Omental fat pad (tissue), 4 donors: ENCODE data around the gene DOCK2. TPM values are rescaled to one million over a fixed set of nuclear protein-coding genes. Genes with fewer than 3 reads are reported as not detected.

ENCODE experiments used
- ATAC-seq: fragments of 150-250 bp; one replicate; pipeline ENCODE4 v1.9.1; 2016; ENCODE audit warnings: mild to moderate bottlenecking, moderate library complexity; ENCODE audit not compliant: low FRiP score
- DNase-seq: peaks from one replicate; pipeline ENCODE4 v3.0.0-alpha.2; 2019; ENCODE audit warnings: low spot score
- CTCF ChIP-seq, 3 donors: fragments of 450-650 bp; IDR thresholded peaks; one replicate each; pipeline ENCODE4 v1.5.1; 2016 to 2017; ENCODE audit warnings: antibody characterized with exemption in 3 of 3, mild to moderate bottlenecking in 3 of 3, moderate library complexity in 2 of 3
- total RNA-seq, 4 donors: library from RNA; depleted of rRNA; stranded (reverse); fragments of >200 nt; gene quantifications; one replicate each; pipeline ENCODE4 v1.1.0, GENCODE V29; 2016

DOCK2 gene
- total RNA-seq, 4 donors from 2014 or later: 28.4 to 55.6 (median 41.3) TPM

DNA sequence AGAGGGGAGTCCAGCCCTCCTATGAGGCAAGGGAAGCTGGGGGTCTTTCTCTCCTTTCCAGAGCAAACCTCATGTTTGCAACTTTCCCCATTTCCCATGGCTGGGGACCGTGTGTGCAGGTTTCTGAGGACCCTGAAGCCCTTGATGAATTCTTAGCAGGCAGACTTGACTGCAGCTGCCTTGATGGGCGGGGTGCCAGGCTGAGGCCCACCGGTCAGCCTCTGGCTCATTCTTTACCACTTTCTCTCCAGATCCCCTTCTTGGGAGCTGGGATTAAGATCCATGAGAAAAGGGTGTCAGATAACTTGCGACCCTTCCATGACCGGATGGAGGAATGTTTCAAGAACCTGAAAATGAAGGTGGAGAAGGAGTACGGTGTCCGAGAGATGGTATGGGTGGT, 438.6 kb downstream of the DOCK2 start:
- ATAC-seq (no peak), DNase-seq (no peak)
- no peak for TF ChIP-seq CTCF (IDR thresholded peaks at IDR 0.05)

DNA sequence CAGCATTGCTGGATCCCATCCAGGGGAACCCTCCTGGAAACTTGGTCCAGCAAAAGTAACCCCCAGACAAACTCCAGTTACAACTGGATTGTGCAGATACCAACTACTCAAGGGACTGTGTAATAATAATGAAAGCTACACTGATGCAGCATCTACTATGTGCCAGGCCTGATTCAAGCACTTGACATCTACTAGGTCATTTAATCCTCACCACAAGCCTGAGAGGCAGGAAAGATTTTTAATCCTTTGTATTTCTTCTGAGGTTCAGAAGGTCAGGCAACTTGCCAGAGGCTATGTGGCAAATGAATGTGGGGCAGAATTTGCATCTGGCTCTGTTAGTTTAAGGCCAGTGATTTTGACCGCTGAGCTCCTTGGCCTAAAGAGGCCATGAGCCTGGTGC, 439.1 kb downstream of the DOCK2 start:
- TF ChIP-seq CTCF (IDR thresholded peaks at IDR 0.05): no peak
- no peak for ATAC-seq
- DNase-seq: no peak

- no peak for DNase-seq
- no peak for TF ChIP-seq CTCF (IDR thresholded peaks at IDR 0.05)
- ATAC-seq: no peak
These were observed 439.7 kb downstream of the DOCK2 start for GRCh38 chr5:170076739-170077138.

DNA sequence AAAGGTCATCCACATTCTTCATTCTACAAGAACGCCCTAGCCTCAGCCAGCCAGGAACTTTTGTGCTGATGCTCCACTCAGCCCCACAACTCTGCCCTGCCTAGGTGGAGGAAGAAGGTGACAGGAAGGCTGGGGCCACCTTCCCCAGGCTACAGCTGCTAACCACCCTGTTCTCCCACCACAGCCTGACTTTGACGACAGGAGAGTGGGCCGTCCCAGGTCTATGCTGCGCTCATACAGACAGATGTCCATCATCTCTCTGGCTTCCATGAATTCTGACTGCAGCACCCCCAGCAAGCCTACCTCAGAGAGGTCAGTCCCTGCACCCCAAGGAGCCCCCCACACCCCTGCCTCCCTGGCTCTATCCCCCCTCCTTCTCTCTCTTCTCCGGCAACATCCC, 440.5 kb downstream of the DOCK2 start:
- ATAC-seq: no peak
- DNase-seq: no peak
- TF ChIP-seq CTCF (IDR thresholded peaks at IDR 0.05): no peak

DNA sequence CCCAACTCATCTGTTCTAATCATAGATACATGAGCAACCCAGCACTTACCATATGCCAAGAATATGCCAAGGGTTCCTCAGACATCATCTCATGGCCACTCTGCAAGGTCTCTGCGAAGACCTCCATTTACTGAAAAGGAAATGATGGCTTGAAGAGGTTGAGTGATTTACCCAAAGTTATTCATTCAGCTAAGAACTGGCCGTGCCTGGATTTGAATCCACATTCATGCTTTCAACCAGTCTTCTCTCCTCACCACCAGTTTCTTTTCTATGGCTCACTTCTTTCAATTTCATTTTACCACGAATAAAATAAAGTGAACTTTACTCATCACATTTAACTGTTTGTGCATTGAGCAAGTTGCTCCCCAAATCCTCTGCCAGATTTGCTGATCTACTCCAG, 441.4 kb downstream of the DOCK2 start:
- ATAC-seq (no peak), DNase-seq (no peak)
- no peak for TF ChIP-seq CTCF (IDR thresholded peaks at IDR 0.05)

GRCh38 chr5:170078931-170079330, 441.9 kb downstream of the DOCK2 start:
- no peak for TF ChIP-seq CTCF (IDR thresholded peaks at IDR 0.05)
- DNase-seq (no peak), ATAC-seq (no peak)

DNA sequence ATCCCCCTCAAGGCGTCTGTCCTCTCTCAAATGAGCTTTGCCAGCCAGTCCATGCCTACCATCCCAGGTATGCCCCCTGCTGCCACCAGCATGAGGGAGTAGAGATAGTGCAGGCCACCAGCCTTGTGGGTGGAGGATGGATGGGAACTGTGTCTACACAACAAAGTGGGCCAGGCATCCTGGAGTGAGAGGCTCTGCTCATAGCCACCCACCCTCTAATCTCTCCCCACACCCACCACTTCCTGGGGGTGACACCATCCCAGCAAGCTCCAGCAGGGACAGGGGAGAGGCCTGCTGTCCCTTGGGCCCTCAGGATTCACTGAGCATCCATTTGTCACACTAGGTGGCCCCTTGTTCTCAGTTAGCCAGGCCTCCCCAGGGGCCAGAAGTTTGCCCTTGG, 443.1 kb downstream of the DOCK2 start:
- ATAC-seq: no peak
- no peak for TF ChIP-seq CTCF (IDR thresholded peaks at IDR 0.05)

More for the DNA sequence above, 443.1 kb downstream of the DOCK2 start:
- no peak for DNase-seq
